Stimulated activated CD4-positive, alpha-beta T cell treated with anti-CD3 and anti-CD28 coated beads, Interleukin-1b, Interleukin-23, amount 100 ng/mL, for 24 hours (primary cell): Measurements from ENCODE around the gene PRRT3.
"Not testable (repeated sequence)": the region's sequence is repeated elsewhere in the genome, so short reads cannot be mapped to it uniquely, and the experiment has no call there.

Experiments used
- DNase-seq, 4 experiments: peaks; one replicate each; pipeline ENCODE4 v3.0.0-alpha.2; 2020; ENCODE audit warnings: low read depth in 4 of 4, low spot score in 1 of 4

The PRRT3 gene

GRCh38 chr3:9947025-9947995 is 4.9 kb downstream of the PRRT3 start:
- DNase-seq: no peak

- peak; percentile 38 to 67 (median 64) for DNase-seq
Observed at GRCh38 chr3:9946112-9947024, 5.8 kb downstream of the PRRT3 start.

- DNase-seq: no peak
Observed at GRCh38 chr3:9945358-9945757, 6.8 kb downstream of the PRRT3 start.

GRCh38 chr3:9944271-9944670 is 7.9 kb downstream of the PRRT3 start:
- no peak for DNase-seq

GRCh38 chr3:9942934-9943690 is 9.1 kb downstream of the PRRT3 start:
- no peak for DNase-seq

- DNase-seq: no peak
Observed at GRCh38 chr3:9942164-9942563, 10.0 kb downstream of the PRRT3 start.

- no peak for DNase-seq
Observed at GRCh38 chr3:9940746-9941145, 11.5 kb downstream of the PRRT3 start.

GRCh38 chr3:9939906-9940305 is 12.3 kb downstream of the PRRT3 start:
- DNase-seq: not testable (repeated sequence)

- no peak for DNase-seq
Observed at GRCh38 chr3:9938966-9939365, 13.2 kb downstream of the PRRT3 start.

- no peak for DNase-seq
Observed at GRCh38 chr3:9937486-9938238, 14.5 kb downstream of the PRRT3 start.

GRCh38 chr3:9935966-9936510 is 16.2 kb downstream of the PRRT3 start:
- DNase-seq: no peak

- DNase-seq: no peak
Observed at GRCh38 chr3:9934993-9935392, 17.2 kb downstream of the PRRT3 start.

GRCh38 chr3:9934235-9934621 is 18.0 kb downstream of the PRRT3 start:
- DNase-seq: no peak

GRCh38 chr3:9933561-9934234 is 18.5 kb downstream of the PRRT3 start, which contains the start of gene CRELD1:
Gene CRELD1 (plus strand): TSS chr3:9933834. CDS start chr3:9934439, 605 bp downstream.
- DNase-seq: peak; percentile 92 to 96 (median 94)

- peak; percentile 67 to 88 (median 80) for DNase-seq
Observed at GRCh38 chr3:9932843-9933560, 19.2 kb downstream of the PRRT3 start.

GRCh38 chr3:9932535-9932842 is 19.7 kb downstream of the PRRT3 start:
- DNase-seq: no peak

- DNase-seq: no peak
Observed at GRCh38 chr3:9930804-9931418, 21.3 kb downstream of the PRRT3 start.

GRCh38 chr3:9928158-9928557 is 24.1 kb downstream of the PRRT3 start:
- DNase-seq: no peak
